Transverse colon (tissue), 4 donors: ENCODE measurements around the gene PIK3C2A. TPM values are rescaled to one million over a fixed set of nuclear protein-coding genes. Genes with fewer than 3 reads are reported as not detected.
A peak's percentile ranks its signal among the peaks of the same experiment; 100 is the strongest.

Experiments
- DNase-seq: peaks from one replicate; pipeline ENCODE4 v3.0.0-alpha.2; 2019
- H3K27ac ChIP-seq, 4 donors: fragments of 200-600 bp; sonication (generic); 2 replicates each; pipeline ENCODE4 v1.5.1; 2016 to 2018; ENCODE audit warnings: inconsistent platforms in 4 of 4
- H3K27me3 ChIP-seq: fragments of 200-600 bp; sonication (generic); 2 replicates; pipeline ENCODE4 v1.5.1; 2017; ENCODE audit warnings: inconsistent platforms
- H3K36me3 ChIP-seq, 4 donors: fragments of 200-600 bp; sonication (generic); 2 replicates each; pipeline ENCODE4 v1.5.1; 2017 to 2019; ENCODE audit warnings: inconsistent platforms in 4 of 4
- H3K4me1 ChIP-seq, 4 donors: fragments of 200-600 bp; sonication (generic); 2 replicates each; pipeline ENCODE4 v1.5.1; 2017 to 2020; ENCODE audit warnings: inconsistent platforms in 4 of 4
- H3K4me3 ChIP-seq, 4 donors: fragments of 200-600 bp; sonication (generic); 1 replicate in 1 of 4; 2 replicates in 3 of 4; pipeline versions ENCODE4 v1.5.1 to v1.6.1; 2017 to 2019; ENCODE audit warnings: inconsistent platforms in 4 of 4
- H3K9me3 ChIP-seq, 2 donors: fragments of 200-600 bp; sonication (generic); 2 replicates each; pipeline ENCODE4 v1.5.1; 2017 to 2019; ENCODE audit warnings: inconsistent platforms in 2 of 2
- EP300 ChIP-seq: sonication (generic); formaldehyde crosslinking; IDR thresholded peaks from one replicate; pipeline ENCODE4 v1.6.1; 2017; ENCODE audit warnings: antibody characterized with exemption, low read depth
- POLR2A ChIP-seq: fragments of 450-650 bp; IDR thresholded peaks from one replicate; pipeline ENCODE4 v1.6.1; 2016; ENCODE audit warnings: antibody characterized with exemption, mild to moderate bottlenecking, moderate library complexity
- POLR2AphosphoS5 ChIP-seq, 3 donors: sonication (generic); formaldehyde crosslinking; IDR thresholded peaks; one replicate each; pipeline ENCODE4 v1.6.1; 2016; ENCODE audit warnings: antibody characterized with exemption in 3 of 3
- WGBS, 2 donors: methylation state at CpG; one replicate each; pipeline ENCODE4 v1.1.5; 2018; ENCODE audit warnings: low coverage in 1 of 2; 5-methylcytosine and 5-hydroxymethylcytosine counted together
- in situ Hi-C, 4 donors: fragments of 200-750 bp; cut with MboI; loops; one replicate each; pipeline versions ENCODE4 v1.15.0 to v1.15.1; 2017; ENCODE audit warnings: low sequenced_read_pairs in 3 of 4, low pct_ligation_motif_present in 1 of 4, low pct_unique_long_range_greater_than_20kb in 1 of 4
- intact Hi-C: fragments of 100-400 bp; cut with DNase I; formaldehyde crosslinking; loops from one replicate; pipeline ENCODE4 v1.15.1; 2023; ENCODE audit warnings: low total_unique reads
- total RNA-seq, 4 donors: library from RNA; depleted of rRNA; stranded (reverse); fragments of >200 nt; gene quantifications; one replicate each; pipeline ENCODE4 v1.1.0, GENCODE V29; 2016
- TF ChIP-seq, protein P1 (sequence below), 5 experiments: fragments of 200-600 bp in 3 of 5; fragments of 450-650 bp in 2 of 5; sonication (generic) in 3 of 5; IDR thresholded peaks; 1 replicate in 2 of 5; 2 replicates in 3 of 5; pipeline ENCODE4 v1.5.1; 2016 to 2017; ENCODE audit warnings: antibody characterized with exemption in 5 of 5, inconsistent platforms in 3 of 5, mild to moderate bottlenecking in 2 of 5, moderate library complexity in 1 of 5

Gene PIK3C2A
- total RNA-seq, 4 donors from 2014 or later = 16.1 to 225 (median 47.8) TPM

DNA sequence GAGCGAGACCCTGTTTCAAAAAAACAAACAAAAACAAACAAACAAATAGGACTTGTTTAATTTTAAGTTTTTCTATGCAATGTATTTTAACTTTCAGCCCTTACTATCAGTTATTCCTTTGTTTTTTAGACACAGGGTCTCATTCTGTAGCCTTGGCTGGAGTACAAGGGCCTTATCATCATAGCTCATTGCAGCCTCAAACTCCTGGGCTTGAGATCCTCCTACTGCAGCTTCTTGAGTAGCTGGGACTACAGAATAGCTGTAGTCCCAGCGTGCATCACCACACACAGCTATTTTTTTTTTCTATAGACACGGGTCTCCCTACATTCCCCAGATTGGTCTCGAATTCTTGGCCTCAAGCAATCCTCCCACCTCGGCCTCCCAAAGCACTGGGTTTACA lies 44.5 kb downstream of the PIK3C2A start:
- H3K27me3 ChIP-seq = no peaks in the 10 kb centered on the region
- H3K36me3 ChIP-seq = peaks cover 0 to 7% (median 0%) of the 10 kb centered on the region in 4 donors
- TF ChIP-seq POLR2AphosphoS5 (IDR thresholded peaks at IDR 0.05) (no peak), EP300 (no peak), POLR2A (no peak)
- TF ChIP-seq, protein P1, sequence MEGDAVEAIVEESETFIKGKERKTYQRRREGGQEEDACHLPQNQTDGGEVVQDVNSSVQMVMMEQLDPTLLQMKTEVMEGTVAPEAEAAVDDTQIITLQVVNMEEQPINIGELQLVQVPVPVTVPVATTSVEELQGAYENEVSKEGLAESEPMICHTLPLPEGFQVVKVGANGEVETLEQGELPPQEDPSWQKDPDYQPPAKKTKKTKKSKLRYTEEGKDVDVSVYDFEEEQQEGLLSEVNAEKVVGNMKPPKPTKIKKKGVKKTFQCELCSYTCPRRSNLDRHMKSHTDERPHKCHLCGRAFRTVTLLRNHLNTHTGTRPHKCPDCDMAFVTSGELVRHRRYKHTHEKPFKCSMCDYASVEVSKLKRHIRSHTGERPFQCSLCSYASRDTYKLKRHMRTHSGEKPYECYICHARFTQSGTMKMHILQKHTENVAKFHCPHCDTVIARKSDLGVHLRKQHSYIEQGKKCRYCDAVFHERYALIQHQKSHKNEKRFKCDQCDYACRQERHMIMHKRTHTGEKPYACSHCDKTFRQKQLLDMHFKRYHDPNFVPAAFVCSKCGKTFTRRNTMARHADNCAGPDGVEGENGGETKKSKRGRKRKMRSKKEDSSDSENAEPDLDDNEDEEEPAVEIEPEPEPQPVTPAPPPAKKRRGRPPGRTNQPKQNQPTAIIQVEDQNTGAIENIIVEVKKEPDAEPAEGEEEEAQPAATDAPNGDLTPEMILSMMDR (IDR thresholded peaks at IDR 0.05) = no peak
- H3K27ac ChIP-seq = no peak overlapping the region
- DNase-seq = no peak
- intact Hi-C loops (no loop called here), in situ Hi-C loops (no loop called here)
- H3K4me3 ChIP-seq = no peak overlapping the region
- H3K9me3 ChIP-seq = no peaks in the 10 kb centered on the region
- WGBS, 2 donors = 90 to 94% methylated on average over 4 to 5 of the region's 5 CpGs
- peaks cover 4 to 65% (median 17%) of the 10 kb centered on the region in 4 donors for H3K4me1 ChIP-seq

DNA sequence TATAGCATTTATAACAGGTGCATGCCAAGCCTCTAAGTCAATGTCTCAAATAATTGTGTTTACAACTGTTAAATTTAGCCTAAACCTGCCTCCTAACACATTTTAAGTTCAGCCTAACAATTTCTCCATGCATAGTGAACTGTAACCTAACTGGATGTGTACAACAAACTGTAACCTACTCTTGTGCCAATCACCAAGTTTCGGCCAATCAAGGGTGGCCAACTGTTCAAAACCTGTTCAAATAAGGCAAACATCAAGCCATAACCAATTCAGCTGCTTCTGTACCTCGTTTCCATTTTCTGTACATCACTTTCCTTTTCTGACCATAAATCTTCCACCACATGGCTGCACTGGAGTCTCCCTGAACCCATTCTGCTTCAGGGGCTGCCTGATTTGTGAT lies 45.4 kb downstream of the PIK3C2A start:
- TF ChIP-seq, protein P1 (IDR thresholded peaks at IDR 0.05) = no peak
- no peak for TF ChIP-seq POLR2AphosphoS5 (IDR thresholded peaks at IDR 0.05)
- TF ChIP-seq EP300 = no peak
- no peak for TF ChIP-seq POLR2A
- Histone ChIP-seq H3K9me3 (no peaks in the 10 kb centered on the region), H3K27me3 (no peaks in the 10 kb centered on the region), H3K4me1 (peaks cover 4 to 65% (median 17%) of the 10 kb centered on the region in 4 donors), H3K36me3 (no peaks in the 10 kb centered on the region), H3K27ac (peak overlapping the region in 2 of 4 donors; percentile 3 to 34), H3K4me3 (no peak overlapping the region)
- intact Hi-C loops (no loop called here), in situ Hi-C loops (no loop called here)
- WGBS, 2 donors = 50 to 56% methylated on average over 2 of the region's 2 CpGs
- DNase-seq = no peak

DNA sequence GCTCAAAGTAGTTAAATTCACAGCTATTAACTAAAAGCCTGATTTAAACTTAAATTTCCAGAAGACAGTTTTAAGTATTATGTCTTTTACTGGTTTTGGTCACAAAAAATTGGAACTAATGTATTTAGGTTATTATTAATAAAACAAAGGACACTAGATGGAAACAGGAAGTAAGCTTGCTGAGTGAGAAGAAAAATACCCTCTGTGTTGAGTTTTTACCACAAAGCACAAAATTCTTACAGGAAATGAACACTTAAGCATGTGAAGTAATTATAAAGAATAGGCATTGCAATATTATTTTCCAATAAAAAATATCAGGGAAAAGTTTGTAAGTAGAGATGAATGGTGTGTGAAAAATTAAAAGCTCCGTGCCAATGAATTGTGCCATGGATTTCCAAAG lies 46.3 kb downstream of the PIK3C2A start:
- Histone ChIP-seq H3K9me3 (no peaks in the 10 kb centered on the region), H3K27ac (peak overlapping the region; percentile 3 to 34 (median 15))
- DNase-seq = no peak

GRCh38 chr11:17159441-17159840 lies 48.3 kb downstream of the PIK3C2A start:
- H3K4me1 ChIP-seq = peaks cover under 1 to 54% (median 7%) of the 10 kb centered on the region in 4 donors
- H3K36me3 ChIP-seq = no peaks in the 10 kb centered on the region
- TF ChIP-seq, protein P1 (IDR thresholded peaks at IDR 0.05) = no peak
- no peak for TF ChIP-seq EP300
- TF ChIP-seq POLR2AphosphoS5 (IDR thresholded peaks at IDR 0.05) = no peak
- TF ChIP-seq POLR2A = no peak
- in situ Hi-C loops = no loop called here
- H3K9me3 ChIP-seq = no peaks in the 10 kb centered on the region
- DNase-seq = no peak
- no peak overlapping the region for H3K4me3 ChIP-seq
- no peak overlapping the region for H3K27ac ChIP-seq
- H3K27me3 ChIP-seq = no peaks in the 10 kb centered on the region
- 87 to 90% methylated on average over 2 to 3 of the region's 3 CpGs for WGBS, 2 donors
- intact Hi-C loops = no loop called here

More for the DNA sequence above, 46.3 kb downstream of the PIK3C2A start:
- H3K4me3 ChIP-seq = no peak overlapping the region
- peaks cover 4 to 65% (median 17%) of the 10 kb centered on the region in 4 donors for H3K4me1 ChIP-seq
- in situ Hi-C loops (no loop called here), intact Hi-C loops (no loop called here)
- no peaks in the 10 kb centered on the region for H3K27me3 ChIP-seq
- WGBS, 2 donors = 94% methylated on average over 1 of the region's 1 CpG; no CpG with 5 or more reads in 1 of the 2 donors
- TF ChIP-seq, protein P1 (IDR thresholded peaks at IDR 0.05) = no peak
- H3K36me3 ChIP-seq = no peaks in the 10 kb centered on the region

Other genes with a start within 250 kb of the PIK3C2A start
- gene PLEKHA7, start 193.6 kb downstream of the PIK3C2A start, total RNA-seq = 100 to 1,000 TPM; 109 to 243 (median 114) TPM
- 1,000 to 10,000 TPM in 1 of 4 donors, 100 to 1,000 TPM in 3; 454 to 1,423 (median 780) TPM for gene RPS13, start 130.3 kb downstream of the PIK3C2A start, total RNA-seq
- 10 to 100 TPM in 2 of 4 donors, 1 to 10 TPM in 2; 5.0 to 28.9 (median 13.4) TPM for gene NUCB2, start 68.8 kb upstream of the PIK3C2A start, total RNA-seq
- 10 to 100 TPM in 2 of 4 donors, 1 to 10 TPM in 2; 5.2 to 11.7 (median 9.4) TPM for gene NCR3LG1, start 143.8 kb upstream of the PIK3C2A start, total RNA-seq
- gene KCNJ11, start 180.7 kb upstream of the PIK3C2A start, total RNA-seq = 100 to 1,000 TPM in 1 of 4 donors, 1 to 10 TPM in 2, not detected in 1; 1.3 to 135 (median 3.5) TPM